A549 (cell line): ENCODE results near the gene PHACTR4.

Source experiments
- CEBPB ChIP-seq, 2 experiments: fragments of >200 bp in 1 of 2; sonication (Bioruptor Twin) in 1 of 2; formaldehyde crosslinking in 1 of 2; IDR thresholded peaks; 2 replicates each; pipeline ENCODE4 v1.6.1; 2012 to 2016
- CTCF ChIP-seq: fragments of >200 bp; sonication (Bioruptor Twin); formaldehyde crosslinking; IDR thresholded peaks from 3 replicates; pipeline ENCODE4 v1.5.1; 2016
- EP300 ChIP-seq, 2 experiments: fragments of >200 bp; sonication (Bioruptor Twin); formaldehyde crosslinking; IDR thresholded peaks; 2 replicates in 1 of 2; 3 replicates in 1 of 2; pipeline ENCODE4 v1.6.1; 2016 to 2017
- HOXA7 ChIP-seq: fragments of 250-450 bp; sonication (Bioruptor Pico); IDR thresholded peaks from 2 replicates; pipeline ENCODE4 v1.5.0; 2020; ENCODE audit warnings: mild to moderate bottlenecking, moderate library complexity
- MAX ChIP-seq: IDR thresholded peaks from 2 replicates; pipeline ENCODE4 v1.6.1; 2012
- MYC ChIP-seq: IDR thresholded peaks from 2 replicates; pipeline ENCODE4 v1.6.1; 2012; ENCODE audit warnings: mild to moderate bottlenecking, inconsistent platforms, low read length, improper control_type of control experiment, borderline replicate concordance
- POLR2A ChIP-seq: IDR thresholded peaks from 2 replicates; pipeline ENCODE4 v1.6.1; 2012; ENCODE audit warnings: mild to moderate bottlenecking, low read length
- RAD21 ChIP-seq, 2 experiments: fragments of >200 bp in 1 of 2; sonication (Bioruptor Twin) in 1 of 2; formaldehyde crosslinking in 1 of 2; IDR thresholded peaks in 1 of 2; conservative IDR thresholded peaks in 1 of 2; 2 replicates in 1 of 2; 3 replicates in 1 of 2; pipeline ENCODE4 v1.6.1; 2012 to 2018; ENCODE audit warnings: inconsistent platforms in 1 of 2
- REST ChIP-seq: fragments of 200-600 bp; sonication (generic); IDR thresholded peaks from 2 replicates; pipeline ENCODE4 v1.6.1; 2016; ENCODE audit warnings: antibody characterized with exemption, mild to moderate bottlenecking, moderate library complexity
- RFX5 ChIP-seq: fragments of 450-650 bp; IDR thresholded peaks from 2 replicates; pipeline ENCODE4 v1.7.1; 2014; ENCODE audit warnings: antibody characterized with exemption, mild to moderate bottlenecking, moderate library complexity
- RNF2 ChIP-seq: fragments of 200-600 bp; sonication (generic); IDR thresholded peaks from 2 replicates; pipeline ENCODE4 v1.6.1; 2016; ENCODE audit warnings: low read depth, mild to moderate bottlenecking, antibody characterized with exemption, moderate library complexity, borderline replicate concordance
- USF2 ChIP-seq: fragments of 450-650 bp; IDR thresholded peaks from 2 replicates; pipeline ENCODE4 v1.6.1; 2014; ENCODE audit warnings: antibody characterized with exemption

GRCh38 chr1:28526886-28527285, 157.3 kb downstream of the PHACTR4 start:
- TF ChIP-seq CTCF, result no peak
- TF ChIP-seq USF2, result no peak
- no peak for TF ChIP-seq MYC
- no peak for TF ChIP-seq HOXA7
- no peak for TF ChIP-seq RFX5
- TF ChIP-seq RNF2, result no peak
- no peak for TF ChIP-seq REST
- TF ChIP-seq CEBPB (IDR thresholded peaks at IDR 0.05), result no peak
- no peak for TF ChIP-seq POLR2A
- TF ChIP-seq EP300 (IDR thresholded peaks at IDR 0.05), result no peak
- TF ChIP-seq RAD21 (conservative IDR thresholded peaks at IDR 0.05 in 1 of 2, IDR thresholded peaks at IDR 0.05 in 1 of 2), result no peak
- TF ChIP-seq MAX, result no peak
